Activated CD4-positive, alpha-beta T cell treated with anti-CD3 and anti-CD28 coated beads, Interleukin-2, amount 50 U/mL, for 48 hours (primary cell): ENCODE data around the gene PNPLA1.
A peak's percentile ranks its signal among the peaks of the same experiment; 100 is the strongest.

Source experiments
- DNase-seq, 2 experiments: peaks; one replicate each; pipeline ENCODE4 v3.0.0-alpha.2; 2020

PNPLA1 gene

DNA sequence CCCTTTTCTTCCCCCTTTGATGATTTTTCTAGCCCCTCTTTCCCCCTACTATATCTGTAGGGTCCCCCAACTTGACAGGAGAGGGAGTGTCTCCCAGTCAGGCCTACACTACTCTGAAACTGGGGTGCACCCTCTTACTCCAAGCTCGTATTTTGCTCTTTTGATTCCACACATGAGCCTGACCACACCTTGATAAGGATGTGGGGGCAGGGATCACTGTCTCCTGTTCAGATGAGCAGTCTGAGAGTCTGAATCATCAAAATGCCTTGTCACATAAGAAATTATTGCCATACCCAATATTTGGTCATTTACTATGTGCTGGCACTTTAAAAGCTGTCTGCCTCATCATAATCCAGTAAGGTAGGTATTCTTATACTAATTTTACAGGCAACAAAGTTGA, 15.9 kb downstream of the PNPLA1 start:
- no peak for DNase-seq

DNA sequence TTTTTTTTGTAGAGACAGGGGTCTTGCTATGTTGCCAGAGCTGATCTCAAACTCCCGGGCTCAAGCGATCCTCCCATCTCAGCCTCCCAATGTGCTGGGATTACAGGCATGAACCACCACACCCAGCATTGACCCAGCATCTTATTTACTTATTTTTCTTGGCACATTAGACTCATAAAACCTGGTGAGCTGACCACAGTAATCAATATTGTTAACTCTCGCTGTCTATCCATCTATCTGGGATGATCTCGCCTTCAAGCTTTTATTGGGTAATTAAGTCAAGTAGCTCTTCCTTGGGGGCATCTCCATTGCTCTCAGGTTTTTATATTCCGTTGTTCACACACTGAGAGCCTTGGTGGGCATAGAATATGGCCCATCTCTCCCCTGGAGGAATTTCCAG, 17.0 kb downstream of the PNPLA1 start:
- DNase-seq: no peak

DNA sequence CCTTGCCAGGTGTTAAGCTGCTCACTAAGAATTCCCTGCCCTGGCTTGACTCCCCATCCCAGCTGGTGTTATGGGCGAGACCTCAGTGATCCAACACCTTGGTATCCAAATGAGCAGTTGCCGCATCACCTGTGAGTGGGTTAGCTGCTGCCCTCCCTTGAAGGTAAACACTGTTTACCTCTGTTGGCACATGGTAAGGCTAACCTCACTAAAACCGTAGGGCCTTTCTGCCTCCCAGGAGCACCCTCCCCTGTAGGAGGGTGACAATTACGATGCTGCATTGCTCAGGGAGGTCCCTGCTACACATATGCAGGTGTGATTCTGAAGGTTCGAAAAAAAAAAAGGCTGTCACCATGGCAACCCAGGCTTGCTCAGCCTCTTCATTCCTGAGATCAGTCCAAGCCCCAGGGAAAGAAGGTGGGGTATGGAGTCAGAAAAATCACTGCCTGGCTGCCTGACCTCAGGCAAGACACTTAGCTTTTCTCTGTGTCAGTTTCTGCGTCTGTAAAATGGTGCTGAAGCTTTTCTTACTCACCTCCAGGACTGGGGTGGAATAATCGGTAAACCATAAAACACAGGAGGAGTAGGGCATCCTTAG, 19.5 kb downstream of the PNPLA1 start:
- no peak for DNase-seq

GRCh38 chr6:36290668-36291620, 21.1 kb downstream of the PNPLA1 start:
- DNase-seq: no peak

GRCh38 chr6:36292170-36292569, 22.3 kb downstream of the PNPLA1 start:
- no peak for DNase-seq

DNA sequence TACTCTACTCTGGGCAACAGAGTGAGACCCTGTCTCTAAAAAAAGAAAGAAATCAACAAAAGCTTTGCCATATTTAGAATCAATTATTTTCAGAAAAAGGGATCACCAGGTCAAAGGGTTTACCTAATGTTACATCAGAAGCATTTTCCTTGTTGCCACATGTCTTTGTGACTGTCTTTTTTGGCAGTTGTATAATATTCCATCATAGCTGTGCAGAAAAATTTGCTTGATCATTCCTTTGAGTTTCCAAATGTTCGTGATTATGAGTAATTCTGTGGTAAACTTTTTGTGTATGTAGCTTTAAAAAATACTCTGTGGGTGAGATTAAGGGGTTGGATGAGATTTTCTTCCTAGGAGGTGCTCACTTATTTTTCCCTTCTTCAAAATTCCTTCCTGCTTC, 26.4 kb downstream of the PNPLA1 start:
- DNase-seq: no peak

DNA sequence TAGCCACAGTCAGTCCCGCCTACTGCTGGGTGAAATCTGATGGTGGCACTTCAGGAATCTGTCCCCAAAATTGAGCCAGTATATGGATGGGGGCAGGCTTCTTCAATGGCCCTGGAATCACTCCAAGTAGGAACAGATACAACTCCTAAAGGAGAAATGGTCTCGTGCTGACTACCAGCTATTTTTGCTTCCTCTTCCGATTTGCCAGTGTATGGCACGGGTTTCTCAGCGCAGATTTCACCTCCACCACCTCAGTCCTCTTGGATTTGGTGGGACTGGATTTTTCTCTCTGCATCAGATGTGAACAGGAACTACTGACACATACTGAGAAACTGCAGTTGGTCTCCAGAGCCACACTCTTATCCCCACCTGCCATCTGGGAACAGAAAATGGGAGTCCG, 27.2 kb downstream of the PNPLA1 start:
- DNase-seq: no peak

DNA sequence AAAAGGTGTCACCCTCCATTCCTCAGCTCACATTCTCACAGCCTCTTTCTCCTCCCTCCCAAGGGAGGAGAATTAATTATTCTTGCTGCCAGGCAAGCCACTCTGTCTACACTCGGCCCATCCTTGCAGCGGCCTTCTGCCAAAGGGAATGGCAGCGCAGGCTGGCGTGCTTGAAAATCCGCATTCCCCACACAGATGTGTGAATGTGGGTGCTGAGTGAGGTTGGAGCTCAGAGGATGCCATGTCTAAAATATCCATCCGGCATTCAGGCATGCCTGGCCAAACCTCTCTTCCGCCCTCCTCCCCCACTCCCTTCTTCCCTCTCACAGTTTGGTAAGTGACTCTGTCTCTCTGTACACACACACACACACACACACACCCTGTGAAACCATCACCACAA, 27.7 kb downstream of the PNPLA1 start:
- DNase-seq: no peak

DNA sequence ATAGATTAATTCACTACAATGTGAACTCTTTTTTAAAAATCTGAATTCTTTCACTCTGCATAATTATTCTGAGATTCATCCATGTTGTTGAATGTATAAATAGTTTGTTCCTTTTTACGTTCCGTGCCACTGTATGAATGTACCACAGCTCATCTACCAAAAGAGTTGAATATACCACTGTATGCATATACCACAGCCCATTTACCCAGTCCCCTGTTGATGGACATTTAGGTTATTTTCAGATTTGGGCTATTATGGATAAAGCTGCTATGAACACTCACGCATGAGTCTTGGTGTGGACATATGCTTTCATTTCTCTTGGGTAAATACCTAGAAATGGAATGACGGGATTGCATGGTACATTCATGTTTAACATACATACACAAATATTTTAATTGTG, 28.2 kb downstream of the PNPLA1 start:
- no peak for DNase-seq

- no peak for DNase-seq
Measured at GRCh38 chr6:36301085-36301658, 31.3 kb downstream of the PNPLA1 start.

- DNase-seq: no peak
Measured at GRCh38 chr6:36301781-36302180, 31.9 kb downstream of the PNPLA1 start.

GRCh38 chr6:36302227-36302976, 32.5 kb downstream of the PNPLA1 start:
- peak; percentile 95 to 97 for DNase-seq

- no peak for DNase-seq
Measured at GRCh38 chr6:36305885-36306284, 36.0 kb downstream of the PNPLA1 start.

DNA sequence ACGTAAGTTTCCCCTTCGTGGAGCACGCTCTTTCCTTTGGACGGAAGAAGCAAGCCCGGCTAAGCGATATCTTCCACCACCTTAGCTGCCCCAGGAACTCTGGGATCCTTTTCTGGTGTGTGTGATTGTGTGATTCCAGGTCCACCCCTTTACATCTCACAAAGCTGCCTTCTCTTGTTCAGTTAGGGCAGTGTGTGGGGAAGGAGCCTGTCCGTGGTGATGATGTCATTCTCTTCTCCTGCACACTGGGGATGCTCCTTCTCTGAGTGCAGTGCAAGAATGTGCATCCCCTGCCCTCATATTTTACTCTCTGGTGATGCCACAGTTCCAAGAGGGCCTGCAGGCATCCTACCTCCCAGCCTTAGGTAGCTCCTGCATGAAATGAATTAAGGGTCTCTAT, 36.5 kb downstream of the PNPLA1 start:
- DNase-seq: no peak

GRCh38 chr6:36308514-36308913, 38.7 kb downstream of the PNPLA1 start:
- no peak for DNase-seq

DNA sequence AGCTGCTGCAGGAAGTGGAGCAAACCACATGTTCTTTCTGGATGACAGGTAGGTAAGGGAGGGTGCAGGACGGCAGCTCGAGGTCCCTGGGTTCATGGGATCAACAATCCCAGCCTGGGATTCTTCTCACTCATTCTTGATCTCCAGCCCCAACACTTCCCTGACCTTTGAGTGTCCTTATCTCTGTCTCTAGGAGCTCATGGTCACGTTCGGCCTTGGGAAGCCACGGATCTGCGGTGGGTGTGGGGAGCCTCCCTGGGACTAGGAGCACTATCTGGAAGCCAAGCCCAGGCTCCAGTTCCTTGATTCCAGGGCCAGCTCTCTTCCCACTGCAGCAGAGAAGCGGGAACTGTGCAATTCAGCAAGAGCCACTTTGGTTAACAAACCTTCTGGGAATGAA, 39.3 kb downstream of the PNPLA1 start:
- no peak for DNase-seq

GRCh38 chr6:36309900-36310299, 40.0 kb downstream of the PNPLA1 start:
- no peak for DNase-seq

DNA sequence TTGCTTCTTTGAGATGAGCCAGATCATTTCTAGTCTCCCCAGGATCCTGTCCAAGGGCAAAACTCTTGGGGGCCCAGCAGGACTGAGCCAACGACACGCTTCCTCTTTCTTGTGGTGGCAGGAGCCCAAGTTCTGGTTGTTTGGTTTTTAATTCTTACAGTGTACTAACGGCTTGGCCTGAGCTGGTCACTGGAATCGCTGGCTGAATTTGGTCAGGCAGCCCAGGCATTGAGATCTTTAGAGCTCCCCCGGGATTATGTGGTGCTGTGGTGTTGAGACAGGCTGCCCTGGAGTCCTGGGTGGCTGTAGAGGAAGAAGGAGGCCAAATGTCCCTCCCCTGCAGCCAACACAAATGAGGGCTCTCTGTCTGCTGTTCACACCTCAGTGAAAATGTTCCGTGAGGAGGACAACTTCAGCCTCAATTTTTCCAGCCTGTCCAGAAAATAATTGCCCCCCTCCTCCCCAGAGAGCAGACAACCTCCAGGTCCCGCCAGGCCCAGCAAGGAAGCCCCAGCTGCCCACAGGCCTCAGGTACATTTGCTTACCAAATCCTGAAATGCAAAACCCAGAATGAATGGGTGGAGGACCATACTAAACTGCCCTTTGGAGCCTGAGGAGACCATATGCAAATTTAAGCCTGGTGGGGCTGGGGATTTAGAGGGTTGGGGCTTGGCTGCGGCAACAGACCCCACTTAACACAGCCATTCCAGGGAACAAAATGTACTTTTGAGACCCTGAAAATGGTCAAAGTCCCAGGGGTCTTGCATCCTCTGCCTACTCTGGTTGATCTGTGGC, 43.2 kb downstream of the PNPLA1 start:
- DNase-seq: no peak

GRCh38 chr6:36313649-36313936, 43.7 kb downstream of the PNPLA1 start:
- no peak for DNase-seq

DNA sequence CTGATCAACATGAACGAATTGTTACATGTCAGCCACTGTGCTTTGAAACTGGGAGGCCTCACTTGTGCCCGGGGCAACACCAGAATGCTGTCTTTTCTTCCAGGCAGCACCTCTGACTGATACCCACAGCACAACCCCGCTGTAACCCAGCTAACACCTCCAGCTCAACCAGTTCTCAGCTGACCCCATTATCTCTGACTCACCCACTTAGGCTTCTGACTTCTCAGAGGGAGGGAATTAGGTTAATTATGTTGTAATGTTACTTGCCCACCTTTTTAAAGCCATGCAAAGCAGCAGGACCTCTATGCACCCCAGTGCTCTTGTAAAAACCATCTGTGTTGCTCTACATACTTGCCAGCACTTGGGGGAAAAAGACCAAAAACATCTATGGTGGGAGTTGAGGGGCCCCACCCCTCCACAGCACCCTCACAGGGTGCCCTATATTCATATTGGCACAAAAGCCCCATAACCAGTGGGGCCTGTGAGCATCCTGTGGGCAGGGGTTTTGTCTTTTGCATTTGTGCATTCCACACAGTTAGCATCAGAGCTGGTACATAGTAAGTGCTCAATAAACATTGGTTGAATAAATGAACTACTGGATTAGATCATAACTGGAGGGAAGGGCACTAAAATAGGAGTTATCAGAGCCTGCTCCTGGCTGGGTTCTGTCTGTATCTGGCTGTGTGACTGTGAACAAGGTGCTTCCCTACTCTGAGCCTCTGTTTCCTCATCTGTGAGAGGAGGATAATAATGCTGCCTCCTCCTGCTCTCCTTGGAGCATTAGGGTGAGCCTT, 44.6 kb downstream of the PNPLA1 start:
- no peak for DNase-seq

GRCh38 chr6:36315921-36316320, 46.1 kb downstream of the PNPLA1 start:
- no peak for DNase-seq

DNA sequence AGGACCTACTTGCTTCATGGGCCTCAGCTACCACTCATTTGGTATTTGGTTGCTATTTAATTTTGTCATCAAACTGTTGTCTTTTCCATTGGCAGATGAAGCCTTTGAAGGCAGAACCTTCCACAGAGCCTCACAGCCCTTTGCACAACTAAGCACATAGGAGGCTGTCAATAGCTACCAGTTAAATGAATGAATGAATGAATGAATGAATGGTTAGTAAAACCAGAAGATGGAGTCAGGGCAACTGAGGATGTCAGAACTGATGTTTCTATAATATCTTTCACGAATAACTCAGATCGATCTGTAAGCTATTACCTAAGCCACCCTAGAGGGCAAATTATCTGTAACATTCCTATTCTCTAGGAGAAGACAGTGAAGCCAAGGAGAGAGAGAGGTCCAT, 47.8 kb downstream of the PNPLA1 start:
- no peak for DNase-seq
